Duodenal mucosa (tissue), 2 donors: ENCODE measurements around the gene ZFYVE19.
"Not testable (repeated sequence)": the region's sequence is repeated elsewhere in the genome, so short reads cannot be mapped to it uniquely, and the experiment has no call there.

ENCODE experiments used
- H3K27ac ChIP-seq: one replicate; pipeline ENCODE4 v1.7.0; 2013; ENCODE audit warnings: low read depth, low read length
- H3K27me3 ChIP-seq, 2 donors: one replicate each; pipeline ENCODE4 v1.7.0; 2013; ENCODE audit warnings: low read length in 2 of 2, control low read depth in 1 of 2; ENCODE audit not compliant: insufficient read depth in 2 of 2, control insufficient read depth in 1 of 2
- H3K36me3 ChIP-seq, 2 donors: one replicate each; pipeline ENCODE4 v1.7.0; 2013; ENCODE audit warnings: low read length in 2 of 2, control low read depth in 1 of 2; ENCODE audit not compliant: insufficient read depth in 2 of 2, control insufficient read depth in 1 of 2
- H3K4me1 ChIP-seq, 2 donors: one replicate each; pipeline ENCODE4 v1.7.0; 2013; ENCODE audit warnings: low read length in 2 of 2, control low read depth in 1 of 2; ENCODE audit not compliant: insufficient read depth in 2 of 2, control insufficient read depth in 1 of 2
- H3K4me3 ChIP-seq, 2 donors: one replicate each; pipeline ENCODE4 v1.7.0; 2013; ENCODE audit warnings: low read length in 2 of 2, low read depth in 1 of 2
- H3K9ac ChIP-seq, 2 donors: one replicate each; pipeline ENCODE4 v1.7.0; 2013; ENCODE audit warnings: low read length in 2 of 2, low read depth in 1 of 2
- H3K9me3 ChIP-seq, 2 donors: one replicate each; pipeline ENCODE4 v1.7.0; 2013; ENCODE audit warnings: low read length in 2 of 2, control low read depth in 1 of 2; ENCODE audit not compliant: control insufficient read depth in 1 of 2

The ZFYVE19 gene

GRCh38 chr15:40857601-40858341 lies 50.9 kb downstream of the ZFYVE19 start:
- peak overlapping the region in 1 of 2 donors; percentile 6 for H3K9ac ChIP-seq
- H3K9me3 ChIP-seq: no peaks in the 10 kb centered on the region
- H3K36me3 ChIP-seq: peaks cover 24 to 49% of the 10 kb centered on the region in 2 donors
- H3K27ac ChIP-seq: peak overlapping the region; percentile 24
- no peaks in the 10 kb centered on the region for H3K27me3 ChIP-seq
- no peak overlapping the region for H3K4me3 ChIP-seq
- H3K4me1 ChIP-seq: peaks cover 32 to 33% of the 10 kb centered on the region in 2 donors

- Histone ChIP-seq H3K9me3 (no peaks in the 10 kb centered on the region), H3K27me3 (no peaks in the 10 kb centered on the region), H3K36me3 (peaks cover 16 to 40% of the 10 kb centered on the region in 2 donors), H3K27ac (no peak overlapping the region), H3K9ac (no peak overlapping the region), H3K4me3 (no peak overlapping the region), H3K4me1 (peaks cover 28 to 34% of the 10 kb centered on the region in 2 donors)
Observed at GRCh38 chr15:40858706-40859105, 51.8 kb downstream of the ZFYVE19 start.

GRCh38 chr15:40859206-40859851 lies 52.4 kb downstream of the ZFYVE19 start:
- no peak overlapping the region for H3K27ac ChIP-seq
- peaks cover 13 to 34% of the 10 kb centered on the region in 2 donors for H3K36me3 ChIP-seq
- no peaks in the 10 kb centered on the region for H3K9me3 ChIP-seq
- peaks cover 29 to 40% of the 10 kb centered on the region in 2 donors for H3K4me1 ChIP-seq
- peak overlapping the region in 1 of 2 donors; percentile 4 for H3K4me3 ChIP-seq
- H3K9ac ChIP-seq: no peak overlapping the region
- no peaks in the 10 kb centered on the region for H3K27me3 ChIP-seq

GRCh38 chr15:40861147-40861546 lies 54.3 kb downstream of the ZFYVE19 start:
- peaks cover 32 to 48% of the 10 kb centered on the region in 2 donors for H3K4me1 ChIP-seq
- H3K27ac ChIP-seq, H3K27me3 ChIP-seq, H3K9me3 ChIP-seq, H3K4me3 ChIP-seq, H3K9ac ChIP-seq: not testable (repeated sequence)
- peaks cover 4 to 16% of the 10 kb centered on the region in 2 donors for H3K36me3 ChIP-seq

GRCh38 chr15:40863660-40864270 lies 56.9 kb downstream of the ZFYVE19 start:
- Histone ChIP-seq H3K9ac (peak overlapping the region in 1 of 2 donors; percentile 18), H3K36me3 (peaks cover 0 to 2% of the 10 kb centered on the region in 2 donors), H3K9me3 (no peaks in the 10 kb centered on the region), H3K4me1 (peaks cover 17 to 35% of the 10 kb centered on the region in 2 donors), H3K27ac (no peak overlapping the region), H3K27me3 (no peaks in the 10 kb centered on the region), H3K4me3 (no peak overlapping the region)
